HG02973 (cell line): ENCODE results near the gene SNED1.

Source experiments
- ATAC-seq: cut with Tn5 transposase; IDR thresholded peaks from one replicate; pipeline ENCODE4 v1.9.1; 2021; ENCODE audit warnings: moderate library complexity; ENCODE audit not compliant: unreplicated experiment

Gene SNED1

DNA sequence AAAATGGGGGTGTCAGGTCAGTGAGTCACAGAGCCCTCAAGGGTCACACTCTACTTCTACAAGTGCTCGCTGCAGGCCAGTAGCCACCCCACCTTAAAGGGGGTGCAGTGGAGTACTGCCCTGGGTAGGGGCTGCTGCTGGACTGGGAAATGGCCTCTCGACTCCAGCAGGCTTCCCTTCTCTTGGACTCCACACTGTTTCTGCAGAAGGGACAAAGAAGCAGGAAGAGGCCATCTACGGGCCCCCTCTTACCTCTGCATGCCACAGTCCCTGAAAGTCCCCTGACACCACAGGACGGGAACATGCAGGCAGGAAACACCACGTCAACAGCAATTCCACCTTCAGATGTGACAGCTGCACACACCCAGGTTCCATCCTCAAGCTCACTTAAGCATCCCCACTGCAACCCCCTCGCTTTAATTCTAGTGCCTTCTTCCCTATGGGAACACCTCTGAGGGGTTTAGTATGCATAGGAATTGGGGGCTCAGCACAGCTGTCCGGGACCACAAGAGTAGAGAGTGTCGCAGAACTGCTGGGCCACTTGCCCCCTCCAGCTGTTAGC is 22.3 kb downstream of the SNED1 start:
- ATAC-seq: no peak

DNA sequence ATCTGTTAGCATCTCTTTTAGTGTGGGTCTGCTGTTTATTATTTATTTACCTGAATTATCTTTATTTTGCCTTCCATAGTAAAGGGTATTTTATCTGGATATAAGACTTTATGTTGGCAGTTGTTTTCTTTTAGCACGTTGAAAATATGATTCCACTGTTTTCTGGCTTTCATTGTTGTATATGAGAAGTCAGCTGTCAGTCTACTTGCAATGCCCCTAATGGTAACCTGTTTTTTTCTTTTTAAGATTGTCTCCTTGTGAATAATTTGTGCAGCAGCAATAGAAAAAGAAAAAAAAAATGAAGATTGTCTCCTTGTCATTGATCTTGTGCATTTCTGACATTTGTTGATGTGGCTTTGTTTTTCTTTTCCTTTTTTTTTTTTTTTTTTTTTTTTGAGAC is 27.2 kb downstream of the SNED1 start:
- no peak for ATAC-seq

DNA sequence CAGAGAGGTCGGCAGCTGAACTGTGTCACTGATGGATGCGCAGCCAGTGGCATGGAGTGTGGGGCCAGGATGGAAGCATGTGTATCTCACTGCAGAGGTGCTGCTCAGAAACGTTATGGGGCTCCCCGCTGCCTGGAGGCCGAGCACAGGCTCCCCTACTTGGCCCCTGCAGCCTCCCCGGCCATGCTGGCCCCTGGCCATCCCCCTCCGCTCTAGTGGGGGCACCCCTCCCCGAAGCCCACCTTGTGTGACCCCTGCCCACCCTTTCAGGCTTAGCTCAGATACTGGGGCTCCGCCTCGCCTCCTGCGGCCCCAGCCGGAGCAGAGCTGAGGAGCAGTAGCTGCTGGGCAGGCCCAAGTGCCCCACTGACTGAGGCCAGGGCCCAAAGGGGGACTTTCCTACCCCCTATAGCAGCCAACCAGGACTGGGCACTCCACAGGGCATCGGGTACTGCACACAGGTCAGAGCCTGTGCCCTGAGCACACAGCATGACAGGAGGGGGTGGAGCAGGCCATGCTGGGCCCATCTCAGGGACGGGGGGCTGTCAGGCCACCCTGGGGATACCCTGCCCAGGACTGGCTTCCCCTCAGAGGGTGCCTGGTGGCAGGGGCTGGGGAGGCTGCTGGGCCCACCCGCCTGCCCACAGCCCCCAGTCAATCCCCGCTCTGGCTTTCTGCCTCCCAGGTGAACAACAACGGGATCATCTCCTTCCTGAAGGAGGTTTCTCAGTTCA is 31.3 kb downstream of the SNED1 start:
- no peak for ATAC-seq

DNA sequence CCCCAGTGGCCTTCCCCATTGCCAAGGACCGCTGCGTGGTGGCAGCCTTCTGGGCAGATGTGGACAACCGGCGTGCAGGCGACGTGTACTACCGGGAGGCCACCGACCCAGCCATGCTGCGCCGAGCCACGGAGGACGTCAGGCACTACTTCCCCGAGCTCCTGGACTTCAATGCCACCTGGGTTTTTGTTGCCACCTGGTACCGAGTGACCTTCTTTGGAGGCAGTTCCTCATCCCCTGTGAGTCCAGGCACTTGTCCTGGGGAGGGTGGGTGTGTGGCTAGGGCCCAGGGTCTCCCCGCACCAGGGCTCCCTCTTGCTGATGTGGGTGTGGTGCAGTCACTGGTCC is 31.9 kb downstream of the SNED1 start:
- ATAC-seq: no peak

DNA sequence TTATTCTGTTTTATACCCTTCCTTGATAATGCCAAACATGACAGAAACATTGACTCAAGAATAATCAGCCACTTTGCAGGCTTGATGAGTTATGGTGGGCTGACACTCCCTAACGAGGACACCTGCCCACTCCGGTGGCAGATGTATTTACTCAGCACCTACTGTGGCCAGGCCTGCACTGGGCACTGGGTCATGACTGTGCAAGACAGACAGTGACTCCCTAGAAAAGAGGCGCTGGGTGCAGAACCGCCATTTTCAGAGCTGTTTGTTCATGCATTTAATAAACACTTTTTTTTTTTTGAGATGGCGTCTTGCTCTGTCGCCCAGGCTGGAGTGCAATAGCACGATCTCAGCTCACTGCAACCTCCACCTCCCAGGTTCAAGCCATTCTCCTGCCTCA is 32.5 kb downstream of the SNED1 start:
- ATAC-seq: no peak

DNA sequence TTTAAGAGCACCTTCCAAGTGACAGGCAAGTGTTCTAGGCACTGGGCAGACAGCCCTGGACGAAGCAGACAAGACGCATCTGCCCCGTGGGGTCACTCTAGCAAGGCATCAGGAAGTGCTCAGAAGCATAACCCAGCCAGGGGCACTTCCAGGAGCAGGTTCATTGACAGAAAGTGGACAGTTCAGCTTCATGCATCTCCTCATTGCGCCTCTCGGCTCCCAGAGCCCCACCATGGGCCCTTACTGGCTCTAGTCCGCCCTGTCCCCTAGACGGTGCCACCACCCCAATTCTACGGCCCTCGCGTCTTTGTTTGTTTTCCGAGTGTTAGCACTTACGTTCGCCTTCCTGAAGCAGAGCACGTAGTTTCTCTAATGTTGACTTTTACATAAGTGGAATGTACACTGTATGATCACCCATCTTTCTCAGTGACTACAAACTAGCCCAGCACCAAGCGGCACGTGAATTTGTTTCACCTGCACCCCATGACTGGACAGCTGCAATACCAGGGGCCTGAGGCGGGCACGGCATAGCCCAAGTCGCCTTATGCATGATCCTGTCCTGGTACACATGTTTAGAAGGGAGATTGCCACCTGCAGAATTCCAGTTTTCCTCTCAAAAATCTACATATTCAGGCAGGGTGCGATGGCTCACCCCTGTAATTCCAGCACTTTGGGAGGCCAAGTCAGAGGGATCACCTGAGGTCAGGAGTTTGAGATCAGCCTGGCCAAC is 33.2 kb downstream of the SNED1 start:
- no peak for ATAC-seq

DNA sequence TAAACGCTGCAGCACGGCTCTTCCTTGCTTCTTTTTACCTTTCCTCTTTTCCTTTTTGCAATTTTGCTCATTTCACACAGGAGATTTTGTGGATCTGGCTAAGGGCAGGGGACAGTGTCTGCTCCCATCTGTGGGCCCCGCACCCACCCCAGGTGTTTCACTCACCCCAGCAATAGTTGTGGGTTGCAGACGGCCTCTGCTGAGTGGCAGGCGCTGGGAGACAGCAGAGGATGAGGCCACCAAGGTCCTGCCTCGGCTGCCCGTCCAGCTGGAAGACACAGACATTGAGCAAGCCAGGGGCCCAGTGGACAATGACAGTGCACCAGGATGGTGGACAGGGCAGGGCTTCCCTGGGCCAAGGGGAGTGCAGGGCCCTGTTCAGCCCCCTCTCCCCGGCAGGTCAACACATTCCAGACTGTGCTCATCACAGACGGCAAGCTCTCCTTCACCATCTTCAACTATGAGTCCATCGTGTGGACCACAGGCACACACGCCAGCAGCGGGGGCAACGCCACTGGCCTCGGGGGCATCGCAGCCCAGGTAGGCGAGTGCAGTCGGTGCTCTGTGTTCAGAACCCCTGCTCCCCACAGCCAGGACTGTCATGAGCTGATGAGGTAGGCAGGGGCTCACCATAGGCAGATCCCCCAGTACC is 35.0 kb downstream of the SNED1 start:
- no peak for ATAC-seq

DNA sequence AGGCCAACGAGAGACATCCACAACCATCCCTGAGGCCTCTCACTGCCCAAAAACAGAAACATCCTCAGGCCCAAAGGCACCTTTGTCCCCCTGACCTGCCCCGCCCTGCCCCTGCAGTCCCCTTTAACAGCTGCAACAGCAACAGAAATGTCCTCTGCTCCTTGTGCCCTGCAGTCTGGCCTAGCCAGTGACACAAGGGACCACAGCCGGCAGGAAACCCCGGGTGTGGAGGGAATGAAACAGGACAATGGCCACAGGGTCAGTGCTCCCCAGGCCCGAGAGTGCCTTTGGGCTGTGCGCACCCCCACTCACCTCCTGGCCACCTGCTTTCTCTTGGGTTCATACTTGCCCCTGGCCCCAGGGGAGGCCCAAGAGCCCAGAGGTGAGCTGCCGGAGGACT is 35.6 kb downstream of the SNED1 start:
- no peak for ATAC-seq

DNA sequence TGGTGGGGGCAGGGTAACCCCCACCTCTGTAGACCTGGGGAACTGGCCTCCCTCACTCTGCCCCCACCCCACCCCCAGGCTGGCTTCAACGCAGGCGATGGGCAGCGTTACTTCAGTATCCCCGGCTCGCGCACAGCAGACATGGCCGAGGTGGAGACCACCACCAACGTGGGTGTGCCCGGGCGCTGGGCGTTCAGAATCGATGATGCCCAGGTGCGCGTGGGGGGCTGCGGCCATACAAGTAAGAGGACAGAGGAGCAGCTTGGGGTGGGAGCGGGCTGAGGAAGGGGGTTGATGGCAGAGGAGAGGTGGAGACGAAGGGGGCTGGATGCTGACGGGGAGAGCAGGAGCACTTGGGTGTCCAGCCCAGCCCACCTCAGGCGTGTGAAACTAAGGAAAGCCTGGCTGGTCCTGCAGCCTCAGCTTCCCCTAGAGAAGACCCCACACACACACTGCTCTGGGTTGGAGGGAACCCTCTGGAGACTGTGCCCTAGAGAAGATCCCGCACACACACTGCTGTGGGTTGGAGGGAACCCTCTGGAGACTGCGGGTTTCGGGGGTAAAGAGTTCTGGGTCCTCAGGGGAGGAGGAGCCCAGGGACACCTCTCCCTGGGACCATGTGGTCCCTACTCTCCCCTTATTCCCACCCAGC is 36.2 kb downstream of the SNED1 start:
- ATAC-seq: no peak

DNA sequence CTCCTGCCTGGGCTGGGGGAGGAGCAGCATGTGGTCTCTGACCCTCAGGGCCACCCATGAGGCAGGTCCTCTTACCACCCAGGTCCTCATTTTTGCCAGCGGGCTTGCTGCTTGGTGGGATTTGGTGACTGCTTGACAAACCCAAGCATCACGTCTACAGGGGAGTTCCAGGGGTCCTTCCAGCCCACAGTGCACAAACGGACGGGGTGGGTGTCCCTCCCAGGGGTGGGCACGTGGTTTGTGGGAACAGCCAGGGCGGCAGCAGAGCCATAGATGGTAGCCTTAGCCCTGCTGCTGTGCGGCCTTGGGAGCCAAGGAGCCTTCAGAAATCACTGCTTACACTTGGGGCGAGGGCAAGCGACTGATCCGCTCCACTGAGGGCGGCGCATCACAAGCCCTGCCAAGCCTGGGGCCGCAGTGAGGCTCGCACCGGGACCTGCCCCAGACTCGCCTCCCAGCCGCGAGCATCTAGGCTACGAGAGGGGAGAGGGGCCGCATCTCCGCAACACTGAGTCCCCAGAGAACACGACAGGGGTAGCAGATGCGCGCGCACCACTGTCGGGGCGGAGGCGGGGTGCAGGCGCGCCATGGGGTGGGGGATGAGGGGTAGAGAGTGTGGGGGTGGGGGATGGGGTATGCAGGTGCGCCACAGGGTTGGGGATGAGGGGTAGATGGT is 36.9 kb downstream of the SNED1 start:
- no peak for ATAC-seq

DNA sequence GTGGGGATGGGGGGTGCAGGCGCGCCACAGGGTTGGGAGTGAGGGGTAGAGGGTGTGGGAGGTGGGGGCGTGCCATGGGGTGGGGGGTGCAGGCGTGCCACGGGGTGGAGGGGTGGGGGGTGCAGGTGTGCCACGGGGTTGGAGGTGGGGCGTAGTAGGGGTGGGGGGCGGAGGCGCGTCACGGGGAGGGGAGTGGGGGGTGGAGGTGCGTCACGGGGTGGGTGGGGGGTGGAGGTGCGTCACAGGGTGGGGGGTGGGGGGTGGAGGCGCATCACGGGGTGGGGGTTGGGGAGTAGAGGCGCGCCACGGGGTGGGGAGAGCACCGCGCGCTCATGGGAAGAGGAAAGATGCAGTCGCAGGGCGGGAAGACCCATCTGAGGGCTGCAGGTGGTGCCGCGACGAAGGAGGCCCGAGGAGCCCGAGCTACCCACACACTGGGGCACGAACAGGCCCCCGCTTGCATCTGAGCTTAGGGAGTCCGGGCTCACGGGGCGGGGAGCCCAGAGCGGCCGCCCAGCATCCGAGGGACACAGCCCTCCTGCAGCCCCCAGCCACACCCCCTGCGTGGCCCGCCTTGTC is 37.5 kb downstream of the SNED1 start:
- no peak for ATAC-seq

DNA sequence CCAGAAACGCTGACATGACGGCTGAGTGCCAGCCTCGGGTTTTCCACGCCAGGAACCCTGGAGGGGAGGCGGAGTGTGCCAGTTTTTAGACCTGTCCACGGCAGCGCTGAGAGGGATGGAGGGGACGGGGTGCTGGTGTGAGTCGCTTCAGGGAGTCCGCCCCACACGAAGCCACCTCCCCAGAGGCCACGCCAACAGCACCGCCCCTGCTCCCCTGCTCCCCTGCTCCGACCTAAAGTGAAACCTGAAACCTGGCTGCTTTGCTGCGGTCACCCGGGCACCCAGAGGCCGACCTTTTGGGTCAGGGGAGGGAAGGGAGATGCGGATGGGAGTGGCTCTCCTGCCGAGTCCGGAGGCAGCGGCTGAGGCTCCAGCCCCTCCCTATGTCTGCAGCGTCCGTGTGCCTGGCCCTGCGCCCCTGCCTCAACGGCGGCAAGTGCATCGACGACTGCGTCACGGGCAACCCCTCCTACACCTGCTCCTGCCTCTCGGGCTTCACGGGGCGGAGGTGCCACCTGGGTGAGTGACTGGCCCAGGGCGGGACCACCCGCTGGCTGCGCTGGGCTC is 38.1 kb downstream of the SNED1 start:
- peak; percentile 66 for ATAC-seq

DNA sequence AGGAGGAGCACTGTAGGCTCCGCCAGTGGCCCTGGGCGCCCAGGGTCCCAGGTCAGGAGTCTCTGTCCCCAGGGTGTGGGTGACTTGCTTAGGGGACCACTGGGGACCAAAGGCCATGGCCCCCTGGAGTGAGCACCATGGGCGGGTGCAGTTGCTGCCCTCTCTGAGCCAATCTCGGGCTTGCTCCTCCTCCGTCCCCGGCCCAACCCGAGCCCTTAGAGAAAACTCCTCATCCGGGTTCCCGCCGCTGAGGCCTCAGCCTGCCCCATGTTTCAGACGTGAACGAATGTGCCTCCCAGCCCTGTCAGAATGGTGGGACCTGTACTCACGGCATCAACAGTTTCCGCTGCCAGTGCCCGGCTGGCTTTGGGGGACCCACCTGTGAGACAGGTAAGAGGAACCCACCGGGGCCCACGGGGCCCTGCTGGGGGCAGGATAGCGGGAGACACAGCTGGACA is 38.6 kb downstream of the SNED1 start:
- ATAC-seq: no peak

DNA sequence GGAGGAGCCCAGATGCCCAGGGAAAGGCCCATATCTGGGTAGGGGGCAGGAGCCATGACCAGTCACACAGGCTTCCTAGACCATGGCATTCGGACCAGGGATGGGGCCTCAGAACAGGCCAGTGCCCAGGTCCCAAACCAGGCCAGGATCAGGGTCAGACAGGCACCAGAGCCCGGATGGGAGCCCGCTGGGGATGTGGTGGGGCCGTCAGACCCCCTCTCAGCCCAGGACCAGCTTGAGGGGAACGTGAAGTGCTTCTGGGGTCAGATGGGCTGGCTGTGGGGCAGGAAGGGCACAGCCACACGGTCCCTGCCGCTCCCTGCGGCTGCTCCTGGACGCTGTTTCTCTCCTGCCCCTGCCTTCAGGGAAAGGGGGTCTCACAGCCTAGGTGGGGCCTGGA is 39.1 kb downstream of the SNED1 start:
- no peak for ATAC-seq

DNA sequence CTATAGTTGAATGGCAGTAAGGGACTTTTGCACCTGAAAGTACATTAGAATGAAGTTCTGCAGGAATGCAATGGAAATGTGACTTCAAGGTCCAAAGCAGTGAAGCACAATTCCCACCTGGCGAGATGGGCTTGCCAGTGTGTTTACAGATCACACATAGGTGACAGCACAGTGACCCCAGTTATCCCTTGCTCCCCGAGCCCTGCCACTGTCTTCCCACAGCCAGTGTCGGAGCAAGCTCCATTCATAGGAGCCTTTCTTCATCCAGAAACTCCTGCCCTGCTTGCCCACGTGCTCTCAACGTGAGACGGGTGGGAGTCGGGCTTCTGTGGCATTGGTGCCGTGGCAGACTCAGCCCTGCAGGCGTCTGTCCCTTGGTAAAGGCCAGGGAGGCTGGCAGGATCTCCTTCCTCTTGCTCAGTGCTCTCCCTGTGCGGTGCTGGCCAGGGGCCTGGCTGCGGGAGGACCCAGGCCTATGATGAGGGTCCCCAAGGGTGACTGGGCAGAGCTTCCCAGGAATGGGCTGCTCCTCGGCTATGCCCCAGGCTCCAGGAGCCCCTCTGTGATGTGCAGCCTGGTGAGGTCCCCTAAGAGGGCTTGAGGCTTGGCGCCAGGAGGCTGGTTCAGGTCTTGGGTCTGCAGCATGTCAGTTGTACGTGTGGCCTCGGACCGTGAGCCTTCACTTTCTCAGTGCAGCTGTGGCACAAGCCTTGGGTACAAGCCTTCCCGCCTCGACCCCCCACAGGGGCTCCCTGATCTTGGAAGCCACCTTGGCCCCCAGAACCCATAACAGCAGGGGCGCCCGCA is 40.2 kb downstream of the SNED1 start:
- ATAC-seq: no peak

DNA sequence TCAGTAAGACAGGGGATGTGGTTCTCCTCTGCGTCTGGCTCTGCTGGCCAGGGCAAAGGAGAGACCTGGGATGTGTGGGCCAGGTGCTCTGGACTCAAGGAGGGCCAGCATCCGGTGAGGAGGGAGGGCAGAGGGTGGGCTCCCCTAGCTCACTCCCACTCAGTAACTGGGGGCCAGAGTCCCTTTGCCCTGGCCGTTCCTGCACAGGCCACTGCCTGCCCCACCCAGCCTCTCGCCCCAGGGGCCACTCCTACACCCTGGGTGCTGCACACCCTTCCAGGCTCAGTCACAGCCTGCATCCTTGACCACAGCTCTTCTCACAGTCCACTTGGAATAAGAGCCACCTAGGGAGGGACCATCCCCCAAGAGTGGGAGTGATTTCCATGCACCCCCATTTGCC is 41.0 kb downstream of the SNED1 start:
- no peak for ATAC-seq

DNA sequence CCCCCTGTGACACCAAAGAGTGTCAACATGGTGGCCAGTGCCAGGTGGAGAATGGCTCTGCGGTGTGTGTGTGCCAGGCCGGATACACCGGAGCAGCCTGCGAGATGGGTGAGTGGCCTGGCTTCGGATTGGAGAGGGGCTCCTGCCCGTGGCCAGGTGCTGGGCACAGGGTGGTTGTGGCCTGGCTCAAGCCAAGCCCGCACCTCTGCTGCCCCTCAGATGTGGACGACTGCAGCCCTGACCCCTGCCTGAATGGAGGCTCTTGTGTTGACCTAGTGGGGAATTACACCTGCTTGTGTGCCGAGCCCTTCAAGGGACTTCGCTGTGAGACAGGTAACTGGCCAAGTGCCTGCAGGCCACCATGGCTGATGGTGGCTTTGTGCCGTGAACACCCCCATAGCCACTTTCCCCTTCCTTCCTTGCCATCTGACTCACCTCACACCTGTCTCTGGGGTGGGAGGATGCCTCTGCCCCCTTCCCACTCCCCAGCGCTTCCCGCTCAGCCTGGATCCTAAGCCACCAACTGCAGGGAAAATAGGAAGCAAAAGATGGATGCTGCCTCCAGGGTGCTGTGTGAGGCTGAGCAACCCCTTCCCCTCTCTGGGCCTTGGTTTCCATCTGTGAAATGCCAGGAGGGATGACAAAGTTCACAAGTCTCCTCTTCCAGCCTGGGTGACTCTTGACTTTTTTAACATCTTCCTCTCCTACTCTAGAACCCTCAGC is 41.8 kb downstream of the SNED1 start:
- no peak for ATAC-seq

DNA sequence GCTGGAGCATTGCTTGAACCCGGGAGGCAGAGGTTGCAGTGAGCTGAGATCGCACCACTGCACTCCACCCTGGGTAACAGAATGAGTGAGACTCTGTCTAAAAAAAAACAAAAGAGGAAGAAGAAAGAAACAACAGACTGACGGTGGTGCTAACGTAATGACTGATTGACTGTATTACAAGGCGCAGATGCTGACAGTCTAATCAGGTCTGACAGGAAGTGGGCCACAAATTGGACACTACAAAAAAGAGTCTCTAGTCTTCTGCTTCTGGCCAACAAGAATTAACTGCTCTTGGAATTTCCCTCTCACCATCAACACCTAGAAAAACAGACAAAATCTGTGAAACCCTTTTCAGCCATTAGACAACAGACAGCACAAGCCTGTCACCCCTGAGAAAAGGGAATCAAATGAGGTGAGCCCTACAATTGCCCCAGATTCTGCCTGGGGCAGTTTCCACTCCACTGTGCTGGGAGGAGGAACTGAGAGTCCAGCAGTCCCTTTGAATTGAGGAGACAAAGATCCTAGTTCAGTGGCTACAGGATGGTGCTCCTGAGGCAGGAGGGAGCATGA is 43.3 kb downstream of the SNED1 start:
- peak; percentile 65 for ATAC-seq
